Stimulated activated CD8-positive, alpha-beta memory T cell treated with anti-CD3 and anti-CD28 coated beads, Interleukin-4, amount 100 ng/mL, for 24 hours (primary cell): ENCODE measurements around the gene STPG3.

Source experiments
- DNase-seq: peaks from one replicate; pipeline ENCODE4 v3.0.0-alpha.2; 2020; ENCODE audit warnings: low read depth

The STPG3 gene

DNA sequence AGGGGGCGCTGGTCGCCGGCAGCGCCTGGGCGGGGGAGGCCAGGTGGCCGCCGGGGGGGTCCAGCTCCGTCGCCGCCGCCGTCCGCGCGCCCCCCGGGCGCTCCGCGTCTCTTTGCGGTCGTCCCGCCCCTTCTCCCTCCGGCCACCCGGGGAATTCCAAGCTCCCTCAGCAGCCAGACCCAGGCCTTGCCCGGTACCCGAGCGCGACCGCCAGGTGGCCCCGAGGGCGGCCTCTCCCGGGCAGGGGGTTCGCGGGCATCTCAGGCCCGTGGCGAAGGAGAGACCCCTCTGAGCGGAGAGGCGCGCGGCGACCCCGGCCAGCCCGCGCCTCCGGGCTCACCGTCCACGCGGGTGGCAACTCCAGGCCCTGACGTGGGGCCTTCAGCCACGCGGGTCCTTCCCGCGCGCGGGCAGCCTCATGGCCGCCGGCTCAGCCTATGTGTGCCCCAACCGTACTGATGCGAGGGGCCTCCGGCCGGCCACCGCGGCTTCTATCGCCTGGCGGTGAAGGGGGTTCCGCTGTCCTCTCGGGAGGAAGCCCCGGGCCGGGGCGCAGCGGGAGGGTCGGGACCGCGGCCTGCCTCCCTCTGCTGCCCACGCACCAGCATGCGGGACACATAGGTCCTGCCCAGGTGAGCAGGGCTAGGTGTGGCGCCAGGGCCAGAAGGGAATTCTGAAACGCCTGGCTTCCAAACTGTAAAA lies 51.5 kb downstream of the STPG3 start:
- no peak for DNase-seq
